ENCODE results near the gene HEXIM1. TPM values are rescaled to one million over a fixed set of nuclear protein-coding genes. Genes with fewer than 3 reads are reported as not detected.

HEXIM1 gene
- total RNA-seq, 4 donors from 2014 or later: 22.2 to 35.2 (median 29.7) TPM

GRCh38 chr17:45197555-45198334 is 49.5 kb downstream of the HEXIM1 start:
- H3K27me3 ChIP-seq: no peaks in the 10 kb centered on the region
- WGBS, 2 donors: 0 to 1% methylated on average over 10 to 16 of the region's 16 CpGs
- H3K4me3 ChIP-seq: no peak overlapping the region
- TF ChIP-seq EP300 (IDR thresholded peaks at IDR 0.05) (peak in 1 of 2 donors; percentile 74), POLR2A (IDR thresholded peaks at IDR 0.05) (no peak), CTCF (IDR thresholded peaks at IDR 0.05) (peak; percentile 97 to 99 (median 99))
- peaks cover 0 to 43% (median 20%) of the 10 kb centered on the region in 4 donors for H3K4me1 ChIP-seq
- no peaks in the 10 kb centered on the region for H3K9me3 ChIP-seq
- H3K36me3 ChIP-seq: no peaks in the 10 kb centered on the region
- peak overlapping the region; percentile 55 to 92 (median 72) for H3K27ac ChIP-seq
- peak; percentile 80 to 84 for DNase-seq (ENCODE audit: low spot score in 2 of 2)

- peaks cover 0 to 43% (median 20%) of the 10 kb centered on the region in 4 donors for H3K4me1 ChIP-seq
- WGBS, 2 donors: 29 to 39% methylated on average over 9 of the region's 9 CpGs
- peak; percentile 68 to 76 for DNase-seq (ENCODE audit: low spot score in 2 of 2)
- H3K27me3 ChIP-seq: no peaks in the 10 kb centered on the region
- H3K27ac ChIP-seq: peak overlapping the region in 2 of 4 donors; percentile 67 to 82
- no peaks in the 10 kb centered on the region for H3K9me3 ChIP-seq
- no peak overlapping the region for H3K4me3 ChIP-seq
- TF ChIP-seq POLR2A (IDR thresholded peaks at IDR 0.05): no peak
- TF ChIP-seq EP300 (IDR thresholded peaks at IDR 0.05): peak in 1 of 2 donors; percentile 84
- TF ChIP-seq CTCF (IDR thresholded peaks at IDR 0.05): peak in 1 of 5 experiments; percentile 46
- H3K36me3 ChIP-seq: no peaks in the 10 kb centered on the region
Measured at GRCh38 chr17:45200701-45201100, 52.4 kb downstream of the HEXIM1 start.

- no peak for DNase-seq (ENCODE audit: low spot score in 2 of 2)
- 84% methylated on average over 4 of the region's 4 CpGs for WGBS, 2 donors
- H3K4me1 ChIP-seq: peaks cover 0 to 43% (median 20%) of the 10 kb centered on the region in 4 donors
- no peak for TF ChIP-seq EP300 (IDR thresholded peaks at IDR 0.05)
- no peak for TF ChIP-seq CTCF (IDR thresholded peaks at IDR 0.05)
- TF ChIP-seq POLR2A (IDR thresholded peaks at IDR 0.05): no peak
- no peak overlapping the region for H3K4me3 ChIP-seq
- no peaks in the 10 kb centered on the region for H3K36me3 ChIP-seq
- no peaks in the 10 kb centered on the region for H3K9me3 ChIP-seq
- peak overlapping the region; percentile 2 to 82 (median 66) for H3K27ac ChIP-seq
- H3K27me3 ChIP-seq: no peaks in the 10 kb centered on the region
Measured at GRCh38 chr17:45201457-45201856, 53.2 kb downstream of the HEXIM1 start.

Small RNAs within 50 kb of the gene (small RNA-seq; reads per million reads assigned to genes)
- not detected for gene MIR6784

Other genes with a start within 250 kb of the HEXIM1 start
- gene EFTUD2, start 249.0 kb upstream of the HEXIM1 start, total RNA-seq: 100 to 1,000 TPM in 1 of 4 donors, 10 to 100 TPM in 3; 48.9 to 137 (median 57.0) TPM
- gene GFAP, start 233.0 kb upstream of the HEXIM1 start, total RNA-seq: 10 to 100 TPM in 1 of 4 donors, 1 to 10 TPM in 3; 1.6 to 37.2 (median 7.3) TPM
- gene KIF18B, start 200.7 kb upstream of the HEXIM1 start, total RNA-seq: under 1 TPM in 2 of 4 donors, not detected in 2; 0.30 to 0.66 TPM
- gene C1QL1, start 180.2 kb upstream of the HEXIM1 start, total RNA-seq: 10 to 100 TPM in 3 of 4 donors, 1 to 10 TPM in 1; 9.8 to 25.5 (median 21.2) TPM
- gene DCAKD, start 96.8 kb upstream of the HEXIM1 start, total RNA-seq: 10 to 100 TPM; 47.7 to 53.2 (median 49.5) TPM
- 10 to 100 TPM; 63.2 to 97.9 (median 80.1) TPM for gene NMT1, start 87.2 kb upstream of the HEXIM1 start, total RNA-seq
- 100 to 1,000 TPM in 1 of 4 donors, 10 to 100 TPM in 3; 45.7 to 103 (median 69.3) TPM for gene PLCD3, start 16.0 kb upstream of the HEXIM1 start, total RNA-seq
- gene ACBD4, start 12.8 kb upstream of the HEXIM1 start, total RNA-seq: 10 to 100 TPM; 25.9 to 41.9 (median 28.2) TPM
- gene HEXIM2, start 13.4 kb downstream of the HEXIM1 start, total RNA-seq: 10 to 100 TPM in 2 of 4 donors, 1 to 10 TPM in 2; 6.6 to 17.5 (median 11.7) TPM
- 10 to 100 TPM; 19.2 to 42.9 (median 24.6) TPM for gene FMNL1, start 73.4 kb downstream of the HEXIM1 start, total RNA-seq
- gene SPATA32, start 113.6 kb downstream of the HEXIM1 start, total RNA-seq: not detected
- 10 to 100 TPM in 3 of 4 donors, 1 to 10 TPM in 1; 9.6 to 15.6 (median 13.3) TPM for gene MAP3K14, start 168.5 kb downstream of the HEXIM1 start, total RNA-seq

Data from tibial nerve (tissue), 4 donors.